Measurements from ENCODE around the gene NSD1.
"Not testable (repeated sequence)": the region's sequence is repeated elsewhere in the genome, so short reads cannot be mapped to it uniquely, and the experiment has no call there.

The NSD1 gene

GRCh38 chr5:177328545-177329231 is 195.1 kb downstream of the NSD1 start:
- DNase-seq (ENCODE audit: low read depth in 2 of 2) = no peak

GRCh38 chr5:177329883-177330282 is 196.3 kb downstream of the NSD1 start:
- no peak for DNase-seq (ENCODE audit: low read depth in 2 of 2)

- DNase-seq (ENCODE audit: low read depth in 2 of 2) = no peak
Measured at GRCh38 chr5:177330991-177331842, 197.6 kb downstream of the NSD1 start.

- no peak for DNase-seq (ENCODE audit: low read depth in 2 of 2)
Measured at GRCh38 chr5:177332031-177332895, 198.7 kb downstream of the NSD1 start.

GRCh38 chr5:177332896-177333260 is 199.3 kb downstream of the NSD1 start:
- no peak for DNase-seq (ENCODE audit: low read depth in 2 of 2)

- DNase-seq (ENCODE audit: low read depth in 2 of 2) = no peak
Measured at GRCh38 chr5:177333420-177334154, 200.0 kb downstream of the NSD1 start.

- DNase-seq (ENCODE audit: low read depth in 2 of 2) = no peak
Measured at GRCh38 chr5:177334155-177334551, 200.6 kb downstream of the NSD1 start.

GRCh38 chr5:177334781-177335700 is 201.5 kb downstream of the NSD1 start:
- no peak for DNase-seq (ENCODE audit: low read depth in 2 of 2)

GRCh38 chr5:177335701-177336065 is 202.1 kb downstream of the NSD1 start:
- DNase-seq (ENCODE audit: low read depth in 2 of 2) = no peak

GRCh38 chr5:177336112-177336511 is 202.5 kb downstream of the NSD1 start:
- no peak for DNase-seq (ENCODE audit: low read depth in 2 of 2)

- no peak for DNase-seq (ENCODE audit: low read depth in 2 of 2)
Measured at GRCh38 chr5:177336603-177337494, 203.3 kb downstream of the NSD1 start.

- DNase-seq (ENCODE audit: low read depth in 2 of 2) = no peak
Measured at GRCh38 chr5:177338251-177339106, 204.9 kb downstream of the NSD1 start.

GRCh38 chr5:177339107-177339638 is 205.6 kb downstream of the NSD1 start:
- DNase-seq (ENCODE audit: low read depth in 2 of 2) = no peak

GRCh38 chr5:177343000-177343399 is 209.4 kb downstream of the NSD1 start:
- DNase-seq (ENCODE audit: low read depth in 2 of 2) = not testable (repeated sequence)

GRCh38 chr5:177343777-177344176 is 210.2 kb downstream of the NSD1 start:
- DNase-seq (ENCODE audit: low read depth in 2 of 2) = no peak

- DNase-seq (ENCODE audit: low read depth in 2 of 2) = no peak
Measured at GRCh38 chr5:177344891-177345290, 211.3 kb downstream of the NSD1 start.

GRCh38 chr5:177346820-177347219 is 213.2 kb downstream of the NSD1 start:
- DNase-seq (ENCODE audit: low read depth in 2 of 2) = no peak

GRCh38 chr5:177347699-177348098 is 214.1 kb downstream of the NSD1 start:
- no peak for DNase-seq (ENCODE audit: low read depth in 2 of 2)

GRCh38 chr5:177349362-177349647 is 215.7 kb downstream of the NSD1 start:
- DNase-seq (ENCODE audit: low read depth in 2 of 2) = no peak

All from fibroblast of skin of left biceps (primary cell).